HG02678 (cell line): ENCODE data around the gene SPOCK1.

Experiments
- ATAC-seq: cut with Tn5 transposase; IDR thresholded peaks from one replicate; pipeline ENCODE4 v1.9.1; 2021; ENCODE audit warnings: mild to moderate bottlenecking, moderate library complexity; ENCODE audit not compliant: unreplicated experiment

SPOCK1 gene

GRCh38 chr5:137333928-137334327 is 165.2 kb downstream of the SPOCK1 start:
- no peak for ATAC-seq

- no peak for ATAC-seq
These were observed 165.7 kb downstream of the SPOCK1 start for GRCh38 chr5:137333475-137333874.

DNA sequence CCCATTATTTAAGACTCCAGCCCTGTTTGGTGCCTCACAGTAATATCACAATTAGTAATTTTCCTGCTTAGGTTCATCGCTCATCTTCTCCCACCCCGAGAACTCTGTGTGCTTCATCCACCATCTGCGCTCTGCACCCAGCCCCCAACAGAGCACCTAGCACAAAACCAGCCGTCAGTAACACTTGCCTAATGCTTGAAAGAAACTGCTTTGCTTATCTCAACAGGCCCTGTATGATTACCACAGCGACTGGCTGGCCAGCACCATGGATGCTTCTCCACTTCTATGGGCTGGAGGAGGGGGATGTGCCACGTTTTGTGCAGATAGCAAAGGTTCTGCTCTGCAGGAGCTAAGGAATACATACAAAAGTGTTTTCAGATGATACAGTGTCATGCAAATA is 166.8 kb downstream of the SPOCK1 start:
- ATAC-seq, result no peak

- ATAC-seq, result no peak
These were observed 169.4 kb downstream of the SPOCK1 start for GRCh38 chr5:137329586-137330296.

DNA sequence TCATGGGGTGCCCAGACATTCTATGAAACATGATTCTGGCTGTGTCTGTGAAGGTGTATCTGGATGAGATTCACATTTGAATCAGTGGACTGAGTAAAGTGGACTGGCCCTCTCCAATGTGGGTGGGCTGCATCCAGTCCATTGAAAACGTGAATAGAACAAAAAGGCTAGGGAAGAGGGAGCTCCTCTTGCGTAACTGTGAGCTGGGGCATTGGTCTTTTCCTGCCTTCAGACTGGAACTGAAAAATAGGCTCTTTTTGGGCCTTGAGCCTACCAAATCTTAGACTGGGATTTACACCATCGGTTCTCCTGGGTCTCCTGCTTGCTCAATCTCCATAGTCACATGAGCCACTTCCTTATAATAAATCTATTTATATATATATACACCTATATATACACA is 170.1 kb downstream of the SPOCK1 start:
- ATAC-seq, result no peak

DNA sequence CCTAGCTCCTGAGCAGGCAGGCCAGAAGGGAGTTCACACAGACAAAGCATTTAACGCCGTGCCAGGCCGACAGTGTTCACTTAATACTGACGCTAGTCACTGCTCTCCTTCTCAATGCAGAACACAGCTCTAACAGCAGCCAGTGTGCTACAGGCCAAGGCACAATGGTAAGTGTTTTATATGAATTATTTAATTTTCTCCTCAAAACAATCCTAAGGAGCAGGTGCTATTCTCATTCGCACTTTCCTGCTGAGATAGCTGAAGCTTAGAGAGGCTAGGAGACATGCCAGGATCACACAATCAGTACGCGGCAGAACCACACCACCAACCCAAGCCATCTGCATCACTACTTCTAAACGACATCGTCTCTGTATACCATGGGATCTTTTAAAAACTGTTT is 170.7 kb downstream of the SPOCK1 start:
- ATAC-seq, result no peak

DNA sequence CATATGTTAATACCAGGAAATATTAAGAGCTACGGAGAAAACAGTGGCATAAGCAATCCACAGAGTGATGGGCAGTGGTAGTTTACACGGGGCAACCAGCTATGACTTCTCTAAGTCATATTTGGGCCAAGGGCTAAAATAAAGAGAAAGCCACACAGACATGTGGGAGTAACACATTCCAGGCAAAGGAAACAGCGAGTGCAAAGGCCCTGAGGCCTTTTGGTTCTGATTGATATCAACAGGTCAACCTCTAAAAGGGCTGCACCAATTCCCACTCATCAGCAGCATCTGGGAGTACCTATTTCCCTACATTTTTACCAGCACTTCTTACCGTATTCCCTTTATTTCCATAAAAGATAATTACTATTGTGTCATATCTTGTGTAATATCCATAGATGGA is 173.4 kb downstream of the SPOCK1 start:
- no peak for ATAC-seq

DNA sequence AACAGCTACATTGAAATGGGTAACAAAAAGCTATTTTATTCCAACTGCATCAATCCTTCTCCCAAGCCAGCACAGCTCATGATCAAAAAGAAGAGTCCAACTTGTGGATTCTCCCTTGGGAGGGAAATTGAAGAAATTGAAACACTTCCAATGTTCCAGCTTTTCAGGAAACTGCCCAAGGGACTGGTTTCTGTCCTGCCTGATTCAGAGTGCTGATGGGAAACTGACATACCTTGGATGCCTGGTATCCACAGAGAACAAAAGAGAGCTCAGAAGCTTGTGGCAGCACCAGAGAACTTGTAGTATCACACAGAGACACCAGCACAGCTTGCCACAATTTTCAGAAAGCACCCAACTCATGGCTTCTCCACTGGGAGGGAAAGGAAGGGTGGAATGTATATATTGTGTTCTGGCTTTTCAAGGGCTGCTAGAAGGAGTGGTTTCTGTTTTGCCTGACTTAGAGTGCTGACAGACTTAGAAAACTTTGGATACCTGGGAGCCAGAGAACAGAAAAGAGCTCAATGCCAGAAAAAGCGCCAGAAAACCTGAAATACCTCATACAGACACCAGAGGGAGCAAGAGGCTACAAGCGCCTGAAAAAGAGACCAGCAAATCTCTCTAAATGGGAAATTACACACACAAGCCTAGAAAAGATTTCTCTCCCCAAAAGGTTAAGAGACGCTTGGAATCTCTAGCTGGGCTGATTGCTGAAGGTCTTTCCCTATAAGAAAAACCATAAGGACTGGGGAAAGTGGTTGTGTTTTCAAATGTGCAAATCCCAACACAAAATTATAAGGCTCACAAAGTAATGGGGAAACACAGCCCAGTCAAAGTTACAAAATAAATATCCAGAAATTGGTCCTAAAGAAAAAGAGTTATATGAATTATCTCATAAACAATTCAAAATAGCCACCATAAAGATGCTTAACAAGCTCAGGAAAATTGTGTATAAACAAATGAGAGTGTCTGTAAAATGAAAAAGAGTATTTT is 178.8 kb downstream of the SPOCK1 start:
- peak; percentile 57 for ATAC-seq

DNA sequence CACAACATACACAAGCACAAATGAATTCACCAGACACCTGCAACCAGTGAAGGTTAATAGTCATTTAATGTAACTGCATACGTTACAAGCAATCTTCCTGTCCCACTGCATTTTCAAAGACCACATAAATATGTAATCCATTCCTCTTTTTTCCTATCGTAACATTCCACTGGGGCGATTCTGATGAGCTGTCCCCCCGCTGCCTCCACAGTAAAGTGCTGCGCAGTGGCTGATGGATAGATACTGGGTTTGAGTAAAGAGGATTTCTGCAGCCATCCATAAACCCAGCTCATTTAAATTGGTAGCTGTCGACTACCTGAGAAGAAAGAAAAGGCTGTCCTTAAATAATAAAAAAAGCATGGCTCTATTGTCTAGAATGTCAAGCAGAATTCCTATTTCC is 181.1 kb downstream of the SPOCK1 start:
- no peak for ATAC-seq

DNA sequence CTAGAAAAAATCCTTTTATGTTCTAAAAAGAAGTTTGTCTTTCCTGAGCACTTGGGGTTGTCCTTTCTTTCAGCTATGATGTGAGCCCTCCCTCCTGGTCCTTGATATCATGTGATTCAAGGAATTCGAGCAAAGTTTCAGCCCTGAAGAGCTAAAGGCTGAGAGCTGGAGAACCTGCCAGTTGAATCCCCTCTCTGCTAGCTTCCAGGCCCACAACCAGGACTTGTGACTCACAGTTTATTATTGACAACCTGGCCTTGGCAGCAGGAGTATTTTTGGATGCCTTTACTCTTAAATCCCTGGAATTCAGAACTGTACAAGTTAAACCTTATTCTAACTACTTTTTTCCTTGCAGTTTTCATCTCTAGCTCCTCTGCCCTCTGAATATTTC is 182.8 kb downstream of the SPOCK1 start:
- no peak for ATAC-seq

GRCh38 chr5:137315534-137316345 is 183.4 kb downstream of the SPOCK1 start:
- ATAC-seq, result no peak

GRCh38 chr5:137315109-137315508 is 184.0 kb downstream of the SPOCK1 start:
- ATAC-seq, result no peak

GRCh38 chr5:137313526-137314175 is 185.5 kb downstream of the SPOCK1 start:
- no peak for ATAC-seq

DNA sequence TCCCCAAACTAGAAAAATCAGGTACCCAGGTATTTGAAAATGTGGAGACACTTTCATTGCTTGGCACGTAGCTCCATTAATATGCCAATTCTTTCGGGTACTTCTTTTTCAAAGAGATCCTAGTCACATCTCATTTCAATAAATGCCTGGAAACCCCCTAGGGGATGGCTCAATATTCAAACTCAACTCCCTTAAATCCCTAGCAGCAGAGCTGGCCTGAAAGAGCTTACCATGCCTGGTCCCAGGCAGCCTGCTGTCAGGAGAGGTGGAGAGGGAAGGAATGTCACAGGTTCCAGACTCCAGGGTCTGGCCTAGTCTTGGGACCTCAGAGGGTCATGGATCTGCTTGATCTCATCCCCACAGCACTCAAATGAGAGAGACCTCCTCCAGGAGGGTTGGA is 187.1 kb downstream of the SPOCK1 start:
- no peak for ATAC-seq

GRCh38 chr5:137310051-137310730 is 188.9 kb downstream of the SPOCK1 start:
- ATAC-seq, result no peak

- no peak for ATAC-seq
These were observed 189.8 kb downstream of the SPOCK1 start for GRCh38 chr5:137309290-137309689.

GRCh38 chr5:137308311-137308710 is 190.8 kb downstream of the SPOCK1 start:
- ATAC-seq, result no peak

DNA sequence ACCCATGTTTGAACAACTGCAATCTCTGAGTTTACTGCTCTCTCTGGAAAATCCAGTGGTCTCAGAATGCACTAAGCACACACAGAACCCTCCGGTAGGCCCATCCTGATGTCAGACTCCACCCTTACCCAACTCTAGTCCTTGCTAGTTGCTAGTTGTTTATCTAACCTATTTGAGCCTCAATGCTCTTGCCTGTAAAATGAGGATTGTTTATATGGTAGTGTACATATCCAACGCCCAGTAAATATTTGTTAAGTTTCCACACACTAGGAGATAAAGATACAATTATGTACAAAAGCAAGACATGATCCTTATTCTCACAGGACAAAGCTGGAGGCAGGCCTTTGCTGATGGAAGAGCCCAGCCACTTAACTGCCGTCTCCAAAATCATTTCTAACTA is 192.2 kb downstream of the SPOCK1 start:
- no peak for ATAC-seq

DNA sequence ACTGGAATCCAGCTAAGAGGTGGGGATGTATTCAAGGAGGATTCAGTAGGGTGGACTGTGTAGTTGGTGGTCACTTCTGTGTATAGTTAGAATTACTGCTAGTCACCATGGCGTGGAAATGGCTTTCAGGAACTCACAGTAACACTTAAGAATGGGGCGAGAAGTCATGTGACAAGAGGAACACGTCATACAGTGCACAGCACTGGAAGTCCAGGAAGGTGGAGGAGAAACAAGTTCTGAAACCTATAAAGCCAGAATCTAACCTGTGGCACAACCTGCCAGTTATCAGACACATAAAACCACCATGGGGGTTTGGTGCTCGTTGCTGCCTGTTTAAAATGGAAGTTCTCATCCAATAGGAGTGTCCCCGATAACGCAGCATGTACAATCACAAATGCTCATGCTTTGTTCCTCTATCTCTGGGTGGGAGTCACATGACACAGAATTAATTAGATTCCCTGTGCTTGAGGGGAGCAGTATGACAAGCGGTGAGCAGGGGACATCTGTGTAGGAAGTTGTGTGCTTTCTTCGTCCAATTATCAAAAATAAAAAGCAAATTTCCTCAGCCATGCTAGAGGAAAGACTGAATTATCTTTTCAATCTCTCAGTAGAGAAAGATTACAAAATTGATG is 193.0 kb downstream of the SPOCK1 start:
- no peak for ATAC-seq
